ENCODE measurements around the gene MARCHF3. TPM values are rescaled to one million over a fixed set of nuclear protein-coding genes. Genes with fewer than 3 reads are reported as not detected.

Gene MARCHF3
- total and polyA plus RNA-seq, 10 donors, result 2.3 to 14.8 (median 10.9) TPM

DNA sequence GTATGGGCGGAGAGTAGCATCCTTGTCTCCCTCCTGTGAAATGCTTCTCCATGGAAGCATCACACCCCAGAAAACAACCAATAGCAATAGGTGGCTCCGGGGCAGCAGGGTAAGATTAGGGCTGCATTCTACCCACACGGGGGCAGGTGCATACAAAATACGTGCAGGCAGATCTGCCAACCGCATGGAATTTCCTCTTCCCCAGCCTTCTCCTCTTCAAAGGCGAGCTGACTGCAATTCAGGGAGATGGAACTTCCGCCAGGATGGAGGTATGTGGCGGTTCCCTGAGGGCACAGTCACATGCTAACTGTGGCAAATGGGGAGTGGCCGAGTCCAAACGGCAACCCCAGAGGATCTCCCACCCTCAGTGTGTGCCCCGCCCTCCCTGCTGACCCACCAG is 171.9 kb downstream of the MARCHF3 start:
- H3K4me1 ChIP-seq, result peaks cover 0 to 18% (median 9%) of the 10 kb centered on the region in 6 donors

DNA sequence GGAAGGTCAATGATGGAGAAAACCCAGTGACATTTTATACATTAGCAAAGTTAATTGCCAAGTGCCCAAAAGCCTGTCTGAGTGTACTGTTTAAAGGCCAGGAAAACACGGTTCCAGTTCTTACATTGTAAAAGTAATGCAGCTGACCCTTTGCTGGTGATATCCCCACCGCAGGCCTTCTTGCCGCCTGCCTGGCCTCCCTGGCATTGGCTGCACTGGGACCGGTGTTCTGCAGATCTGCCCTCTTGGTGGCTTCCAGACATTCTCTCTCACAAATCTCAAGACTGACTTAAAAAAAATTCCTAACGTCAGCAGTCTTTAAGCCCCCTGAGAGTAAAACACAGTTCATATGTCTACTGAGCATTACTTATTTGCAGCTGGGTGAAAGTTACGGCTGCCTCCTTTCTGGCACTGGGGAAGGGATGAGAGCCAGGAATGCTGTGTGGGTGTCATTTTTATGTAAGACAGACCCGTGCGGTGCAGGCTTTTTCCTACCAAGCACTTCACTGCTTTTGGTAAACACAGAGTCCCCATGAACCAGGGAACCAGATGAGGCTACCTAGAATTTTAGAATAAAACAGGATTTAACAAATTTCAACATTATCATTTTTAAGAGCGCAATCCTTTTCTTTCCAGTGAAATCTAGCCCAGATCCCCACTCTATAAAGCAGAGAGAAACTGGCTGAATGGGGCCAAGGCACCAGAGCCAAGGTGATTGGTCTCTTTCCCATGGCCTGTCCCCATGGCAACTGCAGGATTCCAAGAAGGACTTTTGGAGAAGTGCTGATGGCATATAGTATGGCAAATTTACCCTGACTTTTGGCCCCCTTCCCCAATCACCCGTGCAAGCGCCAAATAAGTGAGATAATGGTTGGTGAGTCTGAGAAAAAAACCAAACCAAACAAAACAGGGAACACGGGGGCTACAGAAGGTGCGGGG is 172.6 kb downstream of the MARCHF3 start:
- no peak overlapping the region for H3K4me3 ChIP-seq
- DNase-seq, result no peak
- no peaks in the 10 kb centered on the region for H3K36me3 ChIP-seq
- H3K27ac ChIP-seq, result no peak overlapping the region
- TF ChIP-seq POLR2AphosphoS5 (IDR thresholded peaks at IDR 0.05) (no peak), POLR2A (IDR thresholded peaks at IDR 0.05) (no peak)
- TF ChIP-seq, protein P1, sequence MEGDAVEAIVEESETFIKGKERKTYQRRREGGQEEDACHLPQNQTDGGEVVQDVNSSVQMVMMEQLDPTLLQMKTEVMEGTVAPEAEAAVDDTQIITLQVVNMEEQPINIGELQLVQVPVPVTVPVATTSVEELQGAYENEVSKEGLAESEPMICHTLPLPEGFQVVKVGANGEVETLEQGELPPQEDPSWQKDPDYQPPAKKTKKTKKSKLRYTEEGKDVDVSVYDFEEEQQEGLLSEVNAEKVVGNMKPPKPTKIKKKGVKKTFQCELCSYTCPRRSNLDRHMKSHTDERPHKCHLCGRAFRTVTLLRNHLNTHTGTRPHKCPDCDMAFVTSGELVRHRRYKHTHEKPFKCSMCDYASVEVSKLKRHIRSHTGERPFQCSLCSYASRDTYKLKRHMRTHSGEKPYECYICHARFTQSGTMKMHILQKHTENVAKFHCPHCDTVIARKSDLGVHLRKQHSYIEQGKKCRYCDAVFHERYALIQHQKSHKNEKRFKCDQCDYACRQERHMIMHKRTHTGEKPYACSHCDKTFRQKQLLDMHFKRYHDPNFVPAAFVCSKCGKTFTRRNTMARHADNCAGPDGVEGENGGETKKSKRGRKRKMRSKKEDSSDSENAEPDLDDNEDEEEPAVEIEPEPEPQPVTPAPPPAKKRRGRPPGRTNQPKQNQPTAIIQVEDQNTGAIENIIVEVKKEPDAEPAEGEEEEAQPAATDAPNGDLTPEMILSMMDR (IDR thresholded peaks at IDR 0.05 in 8 of 11, conservative IDR thresholded peaks at IDR 0.05 in 3 of 11), result no peak
- no peaks in the 10 kb centered on the region for H3K27me3 ChIP-seq (replicated peaks in 1 of 7)
- intact Hi-C loops (cut with DNase I; ENCODE audit: low total_unique reads), result no loop called here
- H3K4me1 ChIP-seq, result peaks cover 0 to 25% (median 11%) of the 10 kb centered on the region in 6 donors
- WGBS, 5 donors, result 85 to 94% (median 89%) methylated on average over 13 of the region's 13 CpGs
- H3K9me3 ChIP-seq, result no peaks in the 10 kb centered on the region

More for the DNA sequence above, 171.9 kb downstream of the MARCHF3 start:
- Histone ChIP-seq H3K9me3 (no peaks in the 10 kb centered on the region), H3K27me3 (replicated peaks in 1 of 7) (no peaks in the 10 kb centered on the region), H3K4me3 (no peak overlapping the region), H3K27ac (no peak overlapping the region), H3K36me3 (no peaks in the 10 kb centered on the region)
- no peak for DNase-seq
- 85 to 97% (median 95%) methylated on average over 10 to 11 of the region's 11 CpGs for WGBS, 5 donors
- intact Hi-C loops (cut with DNase I; ENCODE audit: low total_unique reads), result no loop called here
- TF ChIP-seq, protein P1 (IDR thresholded peaks at IDR 0.05 in 8 of 11, conservative IDR thresholded peaks at IDR 0.05 in 3 of 11), result no peak
- no peak for TF ChIP-seq POLR2A (IDR thresholded peaks at IDR 0.05)
- TF ChIP-seq POLR2AphosphoS5 (IDR thresholded peaks at IDR 0.05), result no peak

DNA sequence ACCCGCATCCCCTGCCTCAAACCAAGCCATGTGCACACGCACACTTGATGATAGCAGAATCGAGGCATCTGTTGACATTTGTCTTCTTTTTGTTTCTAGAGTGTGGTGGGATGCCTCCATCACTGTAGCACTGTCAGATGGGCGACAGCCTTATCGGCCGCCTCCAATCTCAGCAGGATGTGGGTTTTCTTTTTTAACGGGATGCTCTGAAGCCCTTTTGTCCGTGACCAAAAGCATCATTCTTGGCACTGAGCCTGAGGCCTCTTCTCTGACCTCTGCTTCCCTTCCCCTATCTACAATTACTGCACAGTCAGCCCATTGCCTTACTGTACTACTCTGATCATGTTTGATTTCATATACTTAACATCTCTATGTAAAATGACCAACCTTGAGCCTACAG is 175.1 kb downstream of the MARCHF3 start:
- H3K36me3 ChIP-seq, result no peaks in the 10 kb centered on the region
- H3K27ac ChIP-seq, result peak overlapping the region in 4 of 8 donors; percentile 8 to 30 (median 21)
- H3K4me1 ChIP-seq, result peaks cover 0 to 44% (median 24%) of the 10 kb centered on the region in 6 donors
- H3K9me3 ChIP-seq, result no peaks in the 10 kb centered on the region
- DNase-seq, result no peak
- WGBS, 5 donors, result 41 to 46% (median 42%) methylated on average over 8 of the region's 8 CpGs
- intact Hi-C loops (cut with DNase I; ENCODE audit: low total_unique reads), result no loop called here
- TF ChIP-seq POLR2A (IDR thresholded peaks at IDR 0.05) (no peak), POLR2AphosphoS5 (IDR thresholded peaks at IDR 0.05) (peak in 1 of 3 donors; percentile 63)
- TF ChIP-seq, protein P1 (IDR thresholded peaks at IDR 0.05 in 8 of 11, conservative IDR thresholded peaks at IDR 0.05 in 3 of 11), result no peak
- H3K4me3 ChIP-seq, result no peak overlapping the region
- no peaks in the 10 kb centered on the region for H3K27me3 ChIP-seq (replicated peaks in 1 of 7)

DNA sequence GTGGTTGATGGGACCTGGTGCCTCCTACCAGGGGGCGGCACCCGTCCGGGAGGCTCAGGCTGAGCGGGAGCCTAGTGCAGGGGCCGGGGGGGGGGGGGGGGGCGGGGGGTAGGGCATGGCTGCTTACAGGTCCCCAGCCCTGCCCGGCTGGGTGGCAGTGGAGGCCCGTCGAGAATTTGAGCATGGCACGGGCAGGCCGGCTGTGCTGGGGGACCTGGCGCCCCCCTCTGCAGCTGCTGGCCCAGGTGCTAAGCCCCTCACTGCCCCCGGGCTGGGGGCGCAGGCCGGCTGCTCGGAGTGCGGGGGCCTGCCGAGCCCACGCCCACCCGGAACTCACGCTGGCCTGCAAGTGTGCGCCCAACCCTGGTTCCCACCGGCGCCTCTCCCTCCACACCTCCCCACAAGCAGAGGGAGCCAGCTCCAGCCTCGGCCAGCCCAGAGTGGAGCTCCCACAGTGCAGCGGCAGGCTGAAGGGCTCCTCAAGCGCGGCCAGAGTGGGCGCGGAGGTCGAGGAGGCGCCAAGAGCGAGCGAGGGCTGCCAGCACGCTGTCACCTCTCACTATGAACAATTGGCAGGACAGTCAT is 175.7 kb downstream of the MARCHF3 start:
- H3K4me1 ChIP-seq, result peaks cover 0 to 45% (median 26%) of the 10 kb centered on the region in 6 donors
- 91 to 97% (median 93%) methylated on average over 11 to 34 of the region's 35 CpGs for WGBS, 5 donors
- no peaks in the 10 kb centered on the region for H3K36me3 ChIP-seq
- no peak overlapping the region for H3K4me3 ChIP-seq
- no peaks in the 10 kb centered on the region for H3K27me3 ChIP-seq (replicated peaks in 1 of 7)
- H3K27ac ChIP-seq, result peak overlapping the region in 4 of 8 donors; percentile 8 to 30 (median 21)
- DNase-seq, result no peak
- TF ChIP-seq POLR2AphosphoS5 (IDR thresholded peaks at IDR 0.05) (peak in 1 of 3 donors; percentile 13), POLR2A (IDR thresholded peaks at IDR 0.05) (no peak)
- TF ChIP-seq, protein P1 (IDR thresholded peaks at IDR 0.05 in 8 of 11, conservative IDR thresholded peaks at IDR 0.05 in 3 of 11), result no peak
- H3K9me3 ChIP-seq, result no peaks in the 10 kb centered on the region
- intact Hi-C loops (cut with DNase I; ENCODE audit: low total_unique reads), result no loop called here

Data from spleen (tissue), 11 donors.